ENCODE measurements around the gene PUDP. TPM values are rescaled to one million over a fixed set of nuclear protein-coding genes. Genes with fewer than 3 reads are reported as not detected.
"Not testable (repeated sequence)": the region's sequence is repeated elsewhere in the genome, so short reads cannot be mapped to it uniquely, and the experiment has no call there.

PUDP gene
- total RNA-seq, 1 experiment from 2014 or later = 16.1 TPM

DNA sequence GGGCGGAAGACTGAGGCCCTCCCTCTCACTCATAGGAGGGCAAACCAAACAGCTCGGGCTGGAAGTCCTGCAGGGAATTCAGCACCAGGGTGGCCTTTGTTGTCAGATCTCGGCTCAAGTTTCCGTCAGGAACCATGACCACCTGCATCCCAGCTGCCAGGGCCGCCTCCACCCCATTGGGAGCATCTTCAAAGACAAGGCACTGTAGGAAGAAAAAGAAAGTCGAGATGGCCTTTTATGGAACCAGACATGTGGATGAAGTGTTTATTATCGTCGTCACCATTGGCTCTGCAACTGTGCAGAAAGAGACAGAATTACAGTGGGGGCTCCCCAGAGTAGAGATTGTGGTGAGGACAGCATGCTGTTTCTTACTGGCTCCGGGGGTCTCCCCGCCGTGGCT is 97.7 kb downstream of the PUDP start:
- no peak overlapping the region for H3K27ac Mint-ChIP-seq (ENCODE audit: low read depth, unreplicated experiment)

DNA sequence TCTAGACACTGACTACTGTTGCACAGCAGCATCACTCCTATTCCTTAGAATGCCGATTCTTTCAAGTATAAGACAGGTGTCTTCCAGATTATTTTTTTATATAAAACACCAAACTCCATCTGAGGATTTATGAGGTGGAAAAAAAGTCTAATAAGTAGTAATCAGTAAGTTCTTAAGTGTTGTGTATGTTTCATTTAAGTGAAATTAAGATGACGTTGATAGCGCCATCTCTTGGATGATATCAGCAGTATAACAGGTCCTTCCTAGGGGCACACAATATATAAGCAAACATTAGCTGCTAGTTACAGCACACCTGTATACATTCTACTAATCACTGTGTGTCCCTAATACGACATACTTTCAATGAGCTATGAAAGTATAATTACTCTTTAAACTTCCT is 100.0 kb downstream of the PUDP start:
- DNase-seq (ENCODE audit: unreplicated experiment) = no peak
- peaks cover 12% of the 10 kb centered on the region for H3K4me1 Mint-ChIP-seq (ENCODE audit: insufficient read depth, unreplicated experiment)
- TF ChIP-seq, protein P1, sequence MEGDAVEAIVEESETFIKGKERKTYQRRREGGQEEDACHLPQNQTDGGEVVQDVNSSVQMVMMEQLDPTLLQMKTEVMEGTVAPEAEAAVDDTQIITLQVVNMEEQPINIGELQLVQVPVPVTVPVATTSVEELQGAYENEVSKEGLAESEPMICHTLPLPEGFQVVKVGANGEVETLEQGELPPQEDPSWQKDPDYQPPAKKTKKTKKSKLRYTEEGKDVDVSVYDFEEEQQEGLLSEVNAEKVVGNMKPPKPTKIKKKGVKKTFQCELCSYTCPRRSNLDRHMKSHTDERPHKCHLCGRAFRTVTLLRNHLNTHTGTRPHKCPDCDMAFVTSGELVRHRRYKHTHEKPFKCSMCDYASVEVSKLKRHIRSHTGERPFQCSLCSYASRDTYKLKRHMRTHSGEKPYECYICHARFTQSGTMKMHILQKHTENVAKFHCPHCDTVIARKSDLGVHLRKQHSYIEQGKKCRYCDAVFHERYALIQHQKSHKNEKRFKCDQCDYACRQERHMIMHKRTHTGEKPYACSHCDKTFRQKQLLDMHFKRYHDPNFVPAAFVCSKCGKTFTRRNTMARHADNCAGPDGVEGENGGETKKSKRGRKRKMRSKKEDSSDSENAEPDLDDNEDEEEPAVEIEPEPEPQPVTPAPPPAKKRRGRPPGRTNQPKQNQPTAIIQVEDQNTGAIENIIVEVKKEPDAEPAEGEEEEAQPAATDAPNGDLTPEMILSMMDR (IDR thresholded peaks at IDR 0.05; ENCODE audit: unreplicated experiment) = no peak
- no peaks in the 10 kb centered on the region for H3K27me3 Mint-ChIP-seq (ENCODE audit: insufficient read depth, unreplicated experiment)
- no TSS peak for BruUV-seq (replicated peaks)
- intact Hi-C loops (cut with micrococcal nuclease) = no loop called here
- ChIA-PET POLR2A (no interaction called here), CTCF (interaction anchor here (0.7 kb wide), 1 partner anchor 28 kb away, joined by 3 read pairs; no protein-coding TSS in a partner anchor)
- H3K9me3 Mint-ChIP-seq (ENCODE audit: unreplicated experiment) = peaks cover 4% of the 10 kb centered on the region
- H3K27ac Mint-ChIP-seq (ENCODE audit: low read depth, unreplicated experiment) = no peak overlapping the region
- H3K36me3 Mint-ChIP-seq (ENCODE audit: insufficient read depth, unreplicated experiment) = peaks cover 19% of the 10 kb centered on the region
- no peak overlapping the region for H3K4me3 Mint-ChIP-seq (ENCODE audit: unreplicated experiment)

More for the DNA sequence above, 97.7 kb downstream of the PUDP start:
- no peak overlapping the region for H3K4me3 Mint-ChIP-seq (ENCODE audit: unreplicated experiment)
- ChIA-PET CTCF (no interaction called here), POLR2A (no interaction called here)
- intact Hi-C loops (cut with micrococcal nuclease) = no loop called here
- H3K36me3 Mint-ChIP-seq (ENCODE audit: insufficient read depth, unreplicated experiment) = peaks cover 32% of the 10 kb centered on the region
- TF ChIP-seq, protein P1 (IDR thresholded peaks at IDR 0.05; ENCODE audit: unreplicated experiment) = no peak
- H3K27me3 Mint-ChIP-seq (ENCODE audit: insufficient read depth, unreplicated experiment) = no peaks in the 10 kb centered on the region
- H3K4me1 Mint-ChIP-seq (ENCODE audit: insufficient read depth, unreplicated experiment) = peaks cover under 1% of the 10 kb centered on the region
- DNase-seq (ENCODE audit: unreplicated experiment) = no peak
- no TSS peak for BruUV-seq (replicated peaks)
- H3K9me3 Mint-ChIP-seq (ENCODE audit: unreplicated experiment) = no peaks in the 10 kb centered on the region

DNA sequence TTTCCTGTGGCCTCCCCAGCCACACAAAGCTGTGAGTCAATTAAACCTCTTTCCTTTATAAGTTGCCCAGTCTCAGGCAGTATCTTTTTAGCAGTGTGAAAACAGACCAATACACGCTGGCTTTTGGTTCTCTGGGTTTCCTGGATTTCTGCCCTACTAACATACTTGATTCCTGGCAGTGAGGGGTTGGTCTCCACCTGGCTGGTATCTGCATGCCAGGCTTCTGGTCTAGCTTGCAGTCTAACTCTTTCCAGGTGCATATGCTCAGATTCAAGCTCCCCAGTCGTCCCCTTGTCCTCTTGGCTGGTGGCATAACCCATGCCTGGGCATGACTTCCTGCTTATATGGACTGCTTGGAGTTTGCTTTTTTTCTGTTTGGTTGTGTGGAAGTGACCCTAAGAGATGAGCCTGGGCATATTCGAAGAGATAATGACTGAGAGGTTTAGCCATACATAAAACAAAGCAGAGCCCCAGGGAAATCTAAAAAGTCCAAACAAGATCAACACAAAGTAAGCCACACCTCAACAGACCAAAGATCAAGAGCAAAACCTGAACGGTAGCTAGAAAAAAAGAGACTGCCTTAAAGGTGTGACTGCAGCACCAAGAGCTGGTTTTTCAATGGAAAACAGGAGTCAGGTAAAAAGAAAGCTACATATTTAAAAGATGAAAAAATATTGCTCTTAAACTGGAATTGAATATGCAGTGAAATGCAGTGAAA is 102.6 kb downstream of the PUDP start:
- Mint-ChIP-seq H3K9me3 (ENCODE audit: unreplicated experiment) (peaks cover 6% of the 10 kb centered on the region), H3K4me1 (ENCODE audit: insufficient read depth, unreplicated experiment) (peaks cover 12% of the 10 kb centered on the region), H3K27me3 (ENCODE audit: insufficient read depth, unreplicated experiment) (no peaks in the 10 kb centered on the region), H3K27ac (ENCODE audit: low read depth, unreplicated experiment) (peak overlapping the region; percentile 51), H3K36me3 (ENCODE audit: insufficient read depth, unreplicated experiment) (peaks cover 13% of the 10 kb centered on the region), H3K4me3 (ENCODE audit: unreplicated experiment) (no peak overlapping the region)
- CTCF ChIA-PET = no interaction called here
- BruUV-seq (replicated peaks) = no TSS peak
- TF ChIP-seq, protein P1 (IDR thresholded peaks at IDR 0.05; ENCODE audit: unreplicated experiment) = no peak
- POLR2A ChIA-PET = no interaction called here
- DNase-seq (ENCODE audit: unreplicated experiment) = no peak
- intact Hi-C loops (cut with micrococcal nuclease) = no loop called here

DNA sequence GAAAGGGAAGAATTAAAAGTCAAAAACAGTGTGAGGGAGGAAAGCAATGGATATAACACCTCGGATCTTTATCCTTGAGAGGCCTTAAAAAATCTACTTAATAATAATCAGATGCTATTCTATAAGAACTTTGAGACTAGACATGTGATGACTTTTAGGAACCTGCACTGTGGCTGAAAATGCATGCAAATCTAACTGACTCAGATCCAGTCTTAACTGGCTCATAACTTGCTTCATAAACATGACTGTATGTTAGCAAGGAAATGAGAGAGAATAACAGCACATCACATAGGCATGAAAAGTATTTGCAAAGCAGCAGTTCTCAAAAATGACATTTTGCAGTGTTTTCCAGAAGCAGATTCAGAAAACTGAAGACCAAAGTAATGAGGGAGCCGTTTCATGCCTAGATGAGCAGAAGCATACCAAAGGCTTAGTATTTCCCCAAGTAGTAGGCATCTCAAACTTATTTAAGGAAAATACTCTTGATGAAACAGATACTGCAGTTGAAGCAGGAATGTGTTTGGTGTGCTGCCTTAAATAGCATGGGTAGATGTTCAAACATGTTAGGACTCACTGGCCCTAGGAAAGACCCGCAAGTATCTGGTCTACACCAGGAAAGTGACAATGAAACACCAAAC is 104.0 kb downstream of the PUDP start:
- H3K27ac Mint-ChIP-seq (ENCODE audit: low read depth, unreplicated experiment); intact Hi-C loops (cut with micrococcal nuclease); POLR2A ChIA-PET; CTCF ChIA-PET; H3K4me3 Mint-ChIP-seq (ENCODE audit: unreplicated experiment); H3K27me3 Mint-ChIP-seq (ENCODE audit: insufficient read depth, unreplicated experiment); BruUV-seq (replicated peaks); H3K9me3 Mint-ChIP-seq (ENCODE audit: unreplicated experiment); H3K36me3 Mint-ChIP-seq (ENCODE audit: insufficient read depth, unreplicated experiment): not testable (repeated sequence)
- peaks cover 12% of the 10 kb centered on the region for H3K4me1 Mint-ChIP-seq (ENCODE audit: insufficient read depth, unreplicated experiment)
- DNase-seq (ENCODE audit: unreplicated experiment) = peak; percentile 12

All from MCF 10A (cell line).